Naive B cell (primary cell): ENCODE measurements around the gene GGPS1. TPM values are rescaled to one million over a fixed set of nuclear protein-coding genes. Genes with fewer than 3 reads are reported as not detected.
"Not testable (repeated sequence)": the region's sequence is repeated elsewhere in the genome, so short reads cannot be mapped to it uniquely, and the experiment has no call there.

Experiments used
- ATAC-seq, 2 donors: fragments of 150-1000 bp; cut with Tn5 transposase; 2 replicates each; pipeline ENCODE4 v1.10.0; 2021; ENCODE audit warnings: low read depth in 2 of 2, mild to moderate bottlenecking in 2 of 2, moderate library complexity in 2 of 2
- DNase-seq: peaks from one replicate; pipeline ENCODE4 v3.0.0; 2022
- H3K27ac Mint-ChIP-seq, 6 donors: one replicate each; pipeline ENCODE4 v1.8.0; 2020 to 2022; ENCODE audit warnings: mild to moderate bottlenecking in 6 of 6, mixed read lengths in 6 of 6, moderate library complexity in 5 of 6, inconsistent platforms in 2 of 6
- H3K27me3 Mint-ChIP-seq, 3 donors: one replicate each; pipeline ENCODE4 v1.8.0; 2021 to 2022; ENCODE audit warnings: mixed read lengths in 3 of 3, mild to moderate bottlenecking in 1 of 3
- H3K36me3 Mint-ChIP-seq, 2 donors: one replicate each; pipeline ENCODE4 v1.8.0; 2020 to 2022; ENCODE audit warnings: mixed read lengths in 2 of 2, inconsistent platforms in 1 of 2, mild to moderate bottlenecking in 1 of 2
- H3K4me1 Mint-ChIP-seq, 3 donors: one replicate each; pipeline ENCODE4 v1.8.0; 2020 to 2022; ENCODE audit warnings: mixed read lengths in 3 of 3, inconsistent platforms in 1 of 3, mild to moderate bottlenecking in 1 of 3, moderate library complexity in 1 of 3
- H3K4me3 Mint-ChIP-seq, 8 donors: one replicate each; pipeline ENCODE4 v1.8.0; 2020 to 2022; ENCODE audit warnings: mild to moderate bottlenecking in 8 of 8, mixed read lengths in 8 of 8, moderate library complexity in 8 of 8, inconsistent platforms in 2 of 8
- H3K9me3 Mint-ChIP-seq, 7 donors: one replicate each; pipeline ENCODE4 v1.8.0; 2020 to 2022; ENCODE audit warnings: mixed read lengths in 7 of 7, mild to moderate bottlenecking in 5 of 7, inconsistent platforms in 2 of 7, moderate library complexity in 1 of 7
- polyA plus RNA-seq, 6 donors: library from polyadenylated mRNA; unstranded; fragments of 300-500 nt; fragmentation: Illumina TruSeq; gene quantifications; one replicate each; pipeline ENCODE4 v1.2.3, GENCODE V29; 2021; ENCODE audit warnings: low read depth in 6 of 6

GGPS1 gene
- polyA plus RNA-seq, 6 donors from 2014 or later, result 36.2 to 72.9 (median 64.0) TPM

DNA sequence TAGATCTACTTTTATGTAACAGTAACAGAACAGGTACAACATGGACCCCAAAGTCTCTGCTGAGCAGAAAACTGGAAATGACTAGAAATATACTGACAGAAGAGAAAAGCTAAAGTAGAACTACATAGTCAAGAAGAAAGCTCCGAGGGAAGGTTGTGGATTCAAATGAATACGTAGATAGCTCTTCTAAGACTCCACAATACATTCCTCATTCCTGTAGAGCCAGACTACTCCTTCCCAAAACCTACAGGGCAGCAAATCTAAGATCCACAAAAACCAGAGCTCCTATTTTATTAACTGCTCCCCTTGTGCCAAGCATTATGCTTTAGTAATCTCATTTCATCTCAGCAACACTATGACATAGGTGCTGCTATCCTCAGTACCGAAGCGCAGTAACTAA is 35.6 kb upstream of the GGPS1 start:
- Mint-ChIP-seq H3K4me1 (peaks cover 31 to 79% (median 55%) of the 10 kb centered on the region in 3 donors), H3K27ac (no peak overlapping the region), H3K9me3 (peaks cover 0 to 11% (median 3%) of the 10 kb centered on the region in 7 donors), H3K4me3 (peak overlapping the region in 2 of 8 donors; percentile 2 to 16), H3K27me3 (no peaks in the 10 kb centered on the region), H3K36me3 (no peaks in the 10 kb centered on the region)
- ATAC-seq (no peak), DNase-seq (no peak)

DNA sequence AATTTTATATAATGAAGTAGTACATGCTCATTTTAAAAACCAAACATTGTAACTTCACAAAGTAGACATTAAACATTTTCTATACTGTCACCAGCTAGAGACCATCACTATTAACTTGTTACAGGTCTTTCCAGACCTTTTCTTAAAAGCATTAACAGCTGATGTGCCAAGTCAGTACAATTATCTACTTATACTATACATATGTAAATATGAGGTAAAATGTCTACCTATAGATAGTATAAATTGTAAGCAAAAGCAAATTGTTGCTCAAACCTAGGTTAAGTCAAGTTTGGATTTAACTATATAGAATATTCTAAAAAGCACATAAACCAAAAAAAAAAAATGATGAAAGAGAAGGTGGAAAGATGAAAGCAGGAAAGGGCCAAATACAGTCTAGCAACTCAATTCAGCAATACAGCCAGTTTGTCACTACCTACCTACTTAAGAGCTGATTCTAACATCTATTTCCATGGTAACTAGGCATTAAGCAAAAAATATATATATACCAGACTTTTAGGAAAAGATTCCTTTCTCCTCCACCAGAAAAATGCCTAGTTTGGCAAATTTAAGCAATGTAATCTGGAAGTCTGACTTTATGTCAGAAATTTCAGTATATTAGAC is 34.9 kb upstream of the GGPS1 start:
- ATAC-seq, result no peak
- DNase-seq, result no peak
- H3K27me3 Mint-ChIP-seq, result no peaks in the 10 kb centered on the region
- H3K4me1 Mint-ChIP-seq, result peaks cover 29 to 76% (median 58%) of the 10 kb centered on the region in 3 donors
- H3K36me3 Mint-ChIP-seq, result no peaks in the 10 kb centered on the region
- peak overlapping the region in 1 of 8 donors; percentile 29 for H3K4me3 Mint-ChIP-seq
- H3K9me3 Mint-ChIP-seq, result peaks cover 0 to 11% (median 3%) of the 10 kb centered on the region in 7 donors
- H3K27ac Mint-ChIP-seq, result peak overlapping the region in 2 of 6 donors; percentile 51 to 86

DNA sequence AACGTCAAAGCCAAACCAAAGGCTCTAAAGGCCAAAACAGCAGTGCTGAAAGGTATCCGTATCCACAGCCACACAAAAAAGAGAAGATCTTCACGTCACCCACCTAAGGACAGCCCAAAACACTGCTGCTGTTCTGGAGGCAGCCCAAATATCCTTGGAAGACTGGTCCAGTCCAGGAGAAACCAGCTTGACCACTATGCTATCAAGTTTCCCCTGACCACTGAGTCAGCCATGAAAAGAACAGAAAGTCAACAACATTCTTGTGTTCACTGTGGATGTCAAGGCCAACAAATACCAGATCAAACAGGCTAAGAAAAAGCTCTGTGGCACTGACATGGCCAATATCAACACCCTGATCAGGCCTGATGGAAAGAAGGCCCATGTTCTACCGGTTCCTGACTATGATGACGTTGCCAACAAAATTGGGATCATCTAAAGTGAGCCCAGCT is 32.4 kb upstream of the GGPS1 start:
- no peak for DNase-seq
- Mint-ChIP-seq H3K27ac (peak overlapping the region in 3 of 6 donors; percentile 17 to 76 (median 55)), H3K4me3 (peak overlapping the region in 3 of 8 donors; percentile 58 to 66 (median 60)), H3K27me3 (no peaks in the 10 kb centered on the region), H3K36me3 (no peaks in the 10 kb centered on the region), H3K4me1 (peaks cover 28 to 67% (median 62%) of the 10 kb centered on the region in 3 donors), H3K9me3 (peaks cover 0 to 11% (median 3%) of the 10 kb centered on the region in 7 donors)
- no peak for ATAC-seq

DNA sequence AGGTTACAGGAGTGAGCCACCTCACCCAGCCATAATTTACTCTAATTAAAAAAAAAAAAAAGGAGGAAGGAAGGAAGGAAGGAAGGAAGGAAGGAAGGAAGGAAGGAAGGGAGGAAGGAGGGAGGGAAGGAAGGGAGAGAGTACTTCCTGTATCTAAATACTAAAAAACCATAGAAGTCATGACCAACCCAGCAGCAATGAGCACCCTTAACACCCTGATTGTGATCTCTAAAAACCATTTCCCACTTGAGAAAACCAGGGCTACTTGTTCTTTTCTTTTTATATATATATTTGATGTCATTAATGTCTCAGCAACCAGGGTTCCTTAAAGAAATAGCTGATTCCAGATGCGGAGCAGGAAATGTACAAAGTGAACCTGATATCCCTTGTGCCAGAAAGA is 31.6 kb upstream of the GGPS1 start:
- DNase-seq (no peak), ATAC-seq (no peak)
- Mint-ChIP-seq H3K4me3 (no peak overlapping the region), H3K27me3 (no peaks in the 10 kb centered on the region), H3K9me3 (peaks cover 0 to 11% (median 3%) of the 10 kb centered on the region in 7 donors), H3K27ac (peak overlapping the region in 2 of 6 donors; percentile 14 to 58), H3K36me3 (no peaks in the 10 kb centered on the region), H3K4me1 (peaks cover 29 to 67% (median 66%) of the 10 kb centered on the region in 3 donors)

DNA sequence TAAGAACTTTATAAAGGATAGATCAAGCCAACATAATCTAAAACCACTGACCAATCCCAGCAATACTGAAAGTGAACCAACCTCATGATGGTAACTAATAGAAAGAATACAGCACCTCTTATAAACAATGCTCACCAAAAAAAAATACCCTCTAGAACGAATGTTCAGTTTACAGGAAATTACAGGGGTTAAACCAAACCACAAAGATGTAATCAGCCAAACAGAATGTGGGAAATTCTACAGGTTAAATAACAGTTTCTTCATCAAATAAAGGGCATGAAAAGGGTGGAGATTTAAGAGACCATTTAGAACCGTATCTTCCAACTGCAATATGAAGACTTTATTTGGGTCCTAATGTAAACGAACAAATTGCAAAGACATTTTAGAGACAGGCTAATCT is 30.8 kb upstream of the GGPS1 start:
- peak; percentile 69 for ATAC-seq
- Mint-ChIP-seq H3K4me3 (peak overlapping the region in 3 of 8 donors; percentile 0 to 40 (median 17)), H3K27ac (peak overlapping the region in 2 of 6 donors; percentile 36 to 58), H3K9me3 (peaks cover 0 to 11% (median 3%) of the 10 kb centered on the region in 7 donors), H3K27me3 (no peaks in the 10 kb centered on the region), H3K4me1 (peaks cover 28 to 69% (median 66%) of the 10 kb centered on the region in 3 donors), H3K36me3 (no peaks in the 10 kb centered on the region)
- DNase-seq, result no peak

DNA sequence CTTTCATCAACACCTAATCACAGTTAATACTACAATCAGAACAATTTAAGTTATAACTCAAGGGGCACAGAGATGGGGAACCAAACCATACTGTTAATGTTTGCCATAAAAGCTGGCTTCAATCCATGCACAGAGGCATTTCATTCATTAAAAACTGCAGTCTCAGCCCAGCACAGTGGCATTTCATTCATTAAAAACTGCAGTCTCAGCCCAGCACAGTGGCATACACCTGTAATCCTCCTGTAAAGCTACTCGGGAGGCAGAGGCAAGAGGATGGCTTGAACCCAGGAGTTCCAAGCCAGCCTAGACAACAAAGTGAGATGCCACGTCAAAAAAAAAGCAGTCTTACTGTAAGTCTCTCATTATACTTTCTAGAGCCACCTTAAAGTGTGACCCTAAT is 29.6 kb upstream of the GGPS1 start:
- ATAC-seq (no peak), DNase-seq (no peak)
- peak overlapping the region in 2 of 6 donors; percentile 24 to 56 for H3K27ac Mint-ChIP-seq
- peak overlapping the region in 2 of 8 donors; percentile 37 to 44 for H3K4me3 Mint-ChIP-seq
- H3K36me3 Mint-ChIP-seq, result no peaks in the 10 kb centered on the region
- H3K27me3 Mint-ChIP-seq, result no peaks in the 10 kb centered on the region
- H3K4me1 Mint-ChIP-seq, result peaks cover 29 to 72% (median 64%) of the 10 kb centered on the region in 3 donors
- H3K9me3 Mint-ChIP-seq, result peaks cover 0 to 11% (median 3%) of the 10 kb centered on the region in 7 donors

DNA sequence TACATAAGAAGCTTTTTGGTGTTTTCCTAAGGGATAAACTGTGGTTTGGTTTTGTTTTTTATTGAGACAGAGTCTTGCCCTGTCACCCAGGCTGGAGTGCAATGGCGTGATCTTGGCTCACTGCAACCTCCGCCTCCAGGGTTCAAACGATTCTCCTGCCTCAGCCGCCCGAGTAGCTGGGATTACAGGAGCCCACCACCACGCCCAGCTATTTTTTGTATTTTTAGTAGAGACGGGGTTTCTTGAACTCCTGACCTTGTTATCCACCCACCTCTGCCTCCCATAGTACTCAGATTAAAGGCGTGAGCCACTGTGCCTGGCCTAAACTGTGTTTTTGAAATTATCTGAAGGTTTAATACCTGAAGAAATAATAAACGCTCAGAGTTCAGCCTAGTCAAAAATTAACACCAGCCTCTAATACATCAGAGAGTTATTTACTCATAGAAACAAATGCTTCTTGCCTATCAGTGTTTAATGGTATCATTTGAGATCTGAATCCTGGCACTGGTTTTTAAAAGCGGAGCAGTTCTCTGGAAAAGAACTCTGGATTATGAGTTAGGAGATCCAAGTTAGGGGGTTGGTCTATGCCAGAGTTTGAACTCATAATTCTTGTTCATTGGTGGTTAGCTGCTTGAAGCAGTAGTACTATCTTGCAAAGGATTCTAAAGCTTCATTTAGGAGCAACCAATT is 29.1 kb upstream of the GGPS1 start:
- Mint-ChIP-seq H3K27ac (peak overlapping the region in 4 of 6 donors; percentile 24 to 69 (median 50)), H3K36me3 (no peaks in the 10 kb centered on the region), H3K4me3 (peak overlapping the region in 3 of 8 donors; percentile 7 to 66 (median 37)), H3K9me3 (peaks cover 0 to 11% (median 3%) of the 10 kb centered on the region in 7 donors), H3K4me1 (peaks cover 31 to 73% (median 67%) of the 10 kb centered on the region in 3 donors), H3K27me3 (no peaks in the 10 kb centered on the region)
- DNase-seq (no peak), ATAC-seq (no peak)

DNA sequence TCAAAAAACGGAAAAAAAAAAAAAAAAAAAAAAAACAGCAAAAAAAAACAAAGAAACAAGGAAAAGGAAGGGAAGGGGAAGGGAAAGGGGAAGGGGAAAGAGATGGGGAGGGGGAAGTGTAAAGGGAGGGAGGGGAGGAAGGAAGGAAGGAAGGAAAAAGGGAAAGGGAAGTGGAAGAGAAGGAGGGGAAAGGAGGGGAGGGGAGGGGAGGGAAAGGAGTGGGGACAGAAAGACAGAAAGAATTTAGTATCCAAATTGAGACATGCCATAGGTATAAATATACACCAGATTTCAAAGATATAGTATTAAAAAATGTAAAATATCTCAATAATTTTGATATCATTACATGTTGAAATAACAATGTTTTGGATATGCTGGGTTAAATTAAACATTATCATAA is 26.2 kb upstream of the GGPS1 start:
- no peaks in the 10 kb centered on the region for H3K27me3 Mint-ChIP-seq
- peaks cover 44 to 83% (median 79%) of the 10 kb centered on the region in 3 donors for H3K4me1 Mint-ChIP-seq
- peak overlapping the region in 1 of 8 donors; percentile 41 for H3K4me3 Mint-ChIP-seq
- peak overlapping the region in 3 of 6 donors; percentile 49 to 99 (median 54) for H3K27ac Mint-ChIP-seq
- ATAC-seq, result no peak
- peaks cover 0 to 6% (median 0%) of the 10 kb centered on the region in 7 donors for H3K9me3 Mint-ChIP-seq
- H3K36me3 Mint-ChIP-seq, result no peaks in the 10 kb centered on the region
- no peak for DNase-seq

DNA sequence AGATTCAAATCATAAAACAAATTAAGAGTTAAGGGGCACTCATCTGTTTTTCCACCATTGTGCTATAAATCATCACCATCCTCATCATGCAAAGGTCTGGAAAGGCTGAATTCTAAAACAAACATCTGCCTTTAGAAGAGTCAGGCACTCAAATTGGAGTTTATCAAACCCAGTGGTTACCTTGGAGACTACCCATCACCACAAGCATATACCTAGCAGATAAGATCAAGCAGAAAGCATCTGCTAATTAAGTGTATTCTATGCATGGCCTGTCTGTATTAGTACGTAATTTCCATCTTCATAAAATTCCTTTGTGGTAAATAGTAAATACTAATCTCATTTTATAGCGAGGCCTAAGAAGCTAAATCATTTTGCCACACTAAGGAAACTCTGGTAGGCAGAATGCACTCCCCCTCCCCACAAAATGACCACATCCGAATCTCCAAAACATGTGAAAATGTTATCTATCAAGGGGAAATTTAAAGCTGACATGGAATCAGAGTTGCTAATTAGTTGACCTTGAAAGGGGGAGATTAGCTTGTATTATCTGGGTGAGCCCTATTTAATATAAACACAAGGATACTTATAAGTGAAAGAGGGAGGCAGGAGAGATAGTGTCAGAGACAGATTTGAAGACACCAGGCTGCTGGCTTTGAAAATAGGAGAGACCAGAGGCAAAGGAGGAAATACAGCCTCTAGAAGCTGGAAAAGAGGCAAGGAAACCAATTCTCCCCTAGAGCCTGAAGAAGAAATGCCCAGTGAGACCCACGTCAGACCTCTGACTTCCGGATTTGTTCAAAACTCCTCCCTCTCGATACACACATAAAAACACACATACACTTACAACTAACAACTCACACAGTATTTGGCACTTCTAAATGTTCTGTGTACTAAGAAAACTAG is 23.6 kb upstream of the GGPS1 start:
- H3K4me1 Mint-ChIP-seq, result peaks cover 35 to 69% (median 68%) of the 10 kb centered on the region in 3 donors
- H3K27me3 Mint-ChIP-seq, result no peaks in the 10 kb centered on the region
- peak; percentile 79 to 80 for ATAC-seq
- H3K27ac Mint-ChIP-seq, result peak overlapping the region; percentile 83 to 95 (median 88)
- H3K36me3 Mint-ChIP-seq, result no peaks in the 10 kb centered on the region
- H3K9me3 Mint-ChIP-seq, result no peaks in the 10 kb centered on the region
- peak overlapping the region in 6 of 8 donors; percentile 4 to 74 (median 50) for H3K4me3 Mint-ChIP-seq
- DNase-seq, result no peak

DNA sequence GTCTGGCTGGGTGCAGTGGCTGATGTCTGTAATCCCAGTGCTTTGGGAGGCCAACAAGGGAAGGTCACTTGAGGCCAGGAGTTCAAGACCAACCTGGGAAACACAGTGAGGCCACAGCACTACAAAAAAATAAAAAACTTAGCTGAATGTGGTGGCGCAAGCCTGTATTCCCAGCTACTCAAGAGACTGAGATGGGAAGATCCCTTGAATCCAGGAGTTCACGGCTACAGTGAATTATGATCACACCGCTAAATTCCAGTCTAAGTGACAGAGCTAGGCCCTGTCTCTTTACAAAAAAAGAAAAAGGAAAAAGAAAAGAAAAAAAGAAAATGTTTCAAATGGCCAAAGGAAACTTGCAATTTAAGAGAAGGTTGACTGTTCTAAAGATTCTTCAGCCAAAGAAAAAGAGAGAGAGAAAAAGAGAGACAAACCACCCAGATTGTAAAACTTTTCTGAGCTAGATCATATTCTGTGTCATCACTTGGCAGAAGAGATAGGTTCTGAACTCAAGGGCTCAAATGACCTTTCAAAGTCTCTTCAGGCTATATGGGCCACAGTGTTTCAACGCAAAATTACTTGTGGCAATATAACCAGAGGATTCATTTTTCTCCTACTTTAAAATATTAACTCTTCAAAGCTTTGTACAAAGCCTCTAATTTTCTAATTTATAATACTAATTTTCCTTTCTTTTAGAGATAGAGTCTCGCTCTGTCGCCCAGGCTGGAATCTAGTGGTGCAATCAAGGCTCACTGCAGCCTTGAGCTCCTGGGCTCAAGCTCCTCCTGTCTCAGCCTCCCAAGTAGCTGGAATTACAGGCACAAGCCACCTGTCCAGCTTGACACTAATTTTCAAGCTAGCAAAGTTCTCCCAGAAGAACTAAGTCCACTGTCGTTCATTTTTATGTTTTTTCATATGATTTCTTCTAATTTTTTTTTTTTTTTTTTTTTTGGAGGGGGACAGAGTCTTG is 20.9 kb upstream of the GGPS1 start:
- Mint-ChIP-seq H3K4me3 (peak overlapping the region in 2 of 8 donors; percentile 18 to 51), H3K36me3 (no peaks in the 10 kb centered on the region), H3K4me1 (peaks cover 40 to 73% (median 64%) of the 10 kb centered on the region in 3 donors), H3K27me3 (no peaks in the 10 kb centered on the region), H3K27ac (peak overlapping the region in 5 of 6 donors; percentile 42 to 86 (median 67)), H3K9me3 (no peaks in the 10 kb centered on the region)
- DNase-seq (no peak), ATAC-seq (no peak)

DNA sequence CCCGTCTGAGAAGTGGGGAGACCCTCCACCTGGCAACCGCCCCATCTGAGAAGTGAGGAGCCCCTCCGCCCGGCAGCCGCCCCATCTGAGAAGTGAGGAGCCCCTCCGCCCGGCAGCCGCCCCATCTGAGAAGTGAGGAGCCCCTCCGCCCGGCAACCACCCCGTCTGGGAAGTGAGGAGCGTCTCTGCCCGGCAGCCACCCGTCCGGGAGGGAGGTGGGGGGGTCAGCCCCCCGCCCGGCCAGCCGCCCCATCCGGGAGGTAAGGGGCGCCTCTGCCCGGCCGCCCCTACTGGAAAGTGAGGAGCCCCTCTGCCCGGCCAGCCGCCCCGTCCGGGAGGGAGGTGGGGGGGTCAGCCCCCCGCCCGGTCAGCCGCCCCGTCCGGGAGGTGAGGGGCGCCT is 19.2 kb upstream of the GGPS1 start:
- H3K4me1 Mint-ChIP-seq, result peaks cover 42 to 73% (median 68%) of the 10 kb centered on the region in 3 donors
- not testable (repeated sequence) for H3K36me3 Mint-ChIP-seq, H3K27ac Mint-ChIP-seq, ATAC-seq, DNase-seq, H3K4me3 Mint-ChIP-seq, H3K27me3 Mint-ChIP-seq, H3K9me3 Mint-ChIP-seq

DNA sequence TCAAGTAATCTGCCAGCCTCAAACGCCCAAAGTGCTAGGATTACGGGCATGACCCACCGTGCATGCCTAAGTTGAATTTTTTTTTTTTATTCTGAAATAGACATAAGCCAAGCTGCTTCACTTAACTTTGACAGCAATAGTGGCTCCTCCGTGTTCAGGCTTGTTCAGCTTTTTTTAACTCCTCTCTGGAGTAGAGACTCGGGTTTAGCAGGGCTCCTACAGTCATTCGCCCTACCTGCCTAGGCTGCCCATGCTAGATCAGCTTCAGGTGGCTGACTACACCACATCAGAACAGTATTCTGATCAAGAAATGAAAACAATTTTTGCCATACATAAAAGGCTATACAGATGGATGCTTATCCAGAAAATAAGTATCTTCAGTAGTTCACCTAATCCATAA is 15.1 kb upstream of the GGPS1 start:
- H3K27me3 Mint-ChIP-seq, result no peaks in the 10 kb centered on the region
- H3K27ac Mint-ChIP-seq, result peak overlapping the region in 4 of 6 donors; percentile 28 to 44 (median 34)
- no peak for DNase-seq
- no peaks in the 10 kb centered on the region for H3K36me3 Mint-ChIP-seq
- peaks cover 33 to 61% (median 46%) of the 10 kb centered on the region in 3 donors for H3K4me1 Mint-ChIP-seq
- peak overlapping the region in 2 of 8 donors; percentile 3 to 48 for H3K4me3 Mint-ChIP-seq
- ATAC-seq, result no peak
- no peaks in the 10 kb centered on the region for H3K9me3 Mint-ChIP-seq
